Natural killer cell (primary cell): ENCODE measurements around the gene ADGRL1. TPM values are rescaled to one million over a fixed set of nuclear protein-coding genes. Genes with fewer than 3 reads are reported as not detected.
"Not testable (repeated sequence)": the region's sequence is repeated elsewhere in the genome, so short reads cannot be mapped to it uniquely, and the experiment has no call there.

Source experiments
- ATAC-seq, 3 donors: fragments of 150-1000 bp in 2 of 3; fragments of 200-7000 bp in 1 of 3; cut with Tn5 transposase; 1 replicate in 1 of 3; 2 replicates in 2 of 3; pipeline ENCODE4 v1.10.0; 2021; ENCODE audit warnings: mild to moderate bottlenecking in 2 of 3, moderate library complexity in 2 of 3
- DNase-seq, 2 donors: peaks; one replicate each; pipeline versions ENCODE4 v3.0.0 to v3.0.0-alpha.2; 2013 to 2021; ENCODE audit warnings: mixed read lengths in 1 of 2
- H3K27ac ChIP-seq: one replicate; pipeline ENCODE4 v1.5.1; 2013; ENCODE audit warnings: mild to moderate bottlenecking, low read length
- H3K27me3 ChIP-seq: one replicate; pipeline ENCODE4 v1.6.1; 2013; ENCODE audit warnings: low read length; ENCODE audit not compliant: control insufficient read depth, insufficient read depth
- H3K36me3 ChIP-seq: one replicate; pipeline ENCODE4 v1.6.1; 2013; ENCODE audit warnings: low read length; ENCODE audit not compliant: control insufficient read depth, insufficient read depth
- H3K4me1 ChIP-seq: one replicate; pipeline ENCODE4 v1.6.1; 2013; ENCODE audit warnings: low read length; ENCODE audit not compliant: control insufficient read depth, insufficient read depth
- H3K4me3 ChIP-seq: one replicate; pipeline ENCODE4 v1.5.1; 2013; ENCODE audit warnings: low read length
- H3K9me3 ChIP-seq: one replicate; pipeline ENCODE4 v1.6.1; 2013; ENCODE audit warnings: low read length; ENCODE audit not compliant: control insufficient read depth, insufficient read depth
- H3K27ac Mint-ChIP-seq, 2 donors: one replicate each; pipeline ENCODE4 v1.8.0; 2022; ENCODE audit warnings: mild to moderate bottlenecking in 2 of 2, mixed read lengths in 2 of 2, moderate library complexity in 1 of 2
- H3K27me3 Mint-ChIP-seq, 2 donors: one replicate each; pipeline ENCODE4 v1.8.0; 2022; ENCODE audit warnings: low read depth in 2 of 2, mixed read lengths in 2 of 2
- H3K36me3 Mint-ChIP-seq: one replicate; pipeline ENCODE4 v1.8.0; 2022; ENCODE audit warnings: mixed read lengths
- H3K4me1 Mint-ChIP-seq, 2 donors: one replicate each; pipeline ENCODE4 v1.8.0; 2022; ENCODE audit warnings: mixed read lengths in 2 of 2
- H3K4me3 Mint-ChIP-seq: one replicate; pipeline ENCODE4 v1.8.0; 2022; ENCODE audit warnings: mild to moderate bottlenecking, moderate library complexity, mixed read lengths
- H3K9me3 Mint-ChIP-seq, 2 donors: one replicate each; pipeline ENCODE4 v1.8.0; 2022; ENCODE audit warnings: mixed read lengths in 2 of 2
- CTCF ChIP-seq: fragments of 200-600 bp; IDR thresholded peaks from one replicate; pipeline ENCODE4 v1.8.0; 2022; ENCODE audit warnings: antibody characterized with exemption
- WGBS: methylation state at CpG from one replicate; pipeline ENCODE4 v1.1.7; 2013; ENCODE audit warnings: missing lambda C conversion rate; ENCODE audit not compliant: insufficient coverage; 5-methylcytosine and 5-hydroxymethylcytosine counted together
- intact Hi-C: fragments of 100-400 bp; cut with micrococcal nuclease; formaldehyde crosslinking; loops from one replicate; pipeline ENCODE4 v1.14.2; 2022
- total RNA-seq, 4 donors: library from RNA; stranded (reverse); fragments of 120-200 nt in 1 of 4; gene quantifications; one replicate each; pipeline versions ENCODE4 v1.2.3 to v1.2.4, GENCODE V29; 2013 to 2022

The ADGRL1 gene
- total RNA-seq, 3 donors from 2014 or later (not counting 1 experiment from before 2014, with no cell fraction given), result 47.3 to 54.3 (median 52.7) TPM

DNA sequence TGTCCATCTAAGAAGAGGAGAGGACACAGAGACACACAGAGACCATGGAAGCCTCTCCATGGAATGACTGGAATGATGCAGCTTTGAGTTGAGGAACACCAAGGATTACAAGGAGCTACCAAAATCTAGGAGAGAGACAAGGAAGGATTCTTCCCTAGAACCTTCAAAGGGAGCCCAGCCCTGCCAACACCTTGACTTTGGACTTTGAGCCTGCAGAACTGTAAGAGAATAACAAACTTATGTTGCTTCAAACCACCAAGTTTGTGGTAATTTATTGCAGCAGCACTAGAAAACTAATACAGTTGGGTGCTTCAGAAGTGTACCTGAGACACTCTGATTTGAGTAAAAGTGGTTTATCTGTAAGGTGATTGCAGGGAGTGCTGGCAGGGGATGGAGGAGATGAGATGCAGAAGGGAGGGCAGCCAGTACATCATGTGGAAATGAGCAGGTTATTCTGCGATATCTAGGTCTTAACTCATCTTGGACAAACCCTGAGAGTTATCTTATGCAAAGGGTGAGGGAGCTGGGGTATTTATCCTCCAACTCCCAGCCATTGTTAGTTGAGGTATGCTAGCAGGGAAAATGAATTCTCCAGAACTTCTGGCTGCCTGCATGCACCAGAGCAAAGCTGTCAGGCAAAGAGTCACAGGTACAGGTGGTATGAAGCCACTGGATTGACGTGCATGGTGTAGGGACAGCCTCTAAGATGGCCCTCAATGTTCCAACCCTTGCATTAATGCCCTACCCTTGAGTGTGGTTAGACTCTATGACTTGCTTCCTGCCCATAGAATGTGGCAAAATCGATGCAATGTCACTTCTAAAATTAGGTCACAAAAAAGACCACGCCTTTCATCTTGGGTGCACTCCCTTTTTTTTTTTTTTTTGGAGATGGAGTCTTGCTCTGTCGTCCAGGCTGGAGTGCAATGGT, 31.3 kb upstream of the ADGRL1 start:
- Mint-ChIP-seq H3K4me3 (peak overlapping the region; percentile 42), H3K36me3 (no peaks in the 10 kb centered on the region), H3K9me3 (no peaks in the 10 kb centered on the region), H3K4me1 (peaks cover 18 to 30% of the 10 kb centered on the region in 2 donors), H3K27me3 (no peaks in the 10 kb centered on the region), H3K27ac (peak overlapping the region in 1 of 2 donors; percentile 3)
- no peaks in the 10 kb centered on the region for H3K36me3 ChIP-seq
- H3K4me1 ChIP-seq, result peaks cover 37% of the 10 kb centered on the region
- no peak for TF ChIP-seq CTCF
- H3K9me3 ChIP-seq, result peaks cover 8% of the 10 kb centered on the region
- no peak overlapping the region for H3K4me3 ChIP-seq
- intact Hi-C loops, result no loop called here
- DNase-seq (peak in 1 of 2 donors; percentile 35), ATAC-seq (peak; percentile 76 to 88 (median 86))
- 43% methylated on average over 4 of the region's 5 CpGs for WGBS
- H3K27me3 ChIP-seq, result no peaks in the 10 kb centered on the region
- H3K27ac ChIP-seq, result no peak overlapping the region

DNA sequence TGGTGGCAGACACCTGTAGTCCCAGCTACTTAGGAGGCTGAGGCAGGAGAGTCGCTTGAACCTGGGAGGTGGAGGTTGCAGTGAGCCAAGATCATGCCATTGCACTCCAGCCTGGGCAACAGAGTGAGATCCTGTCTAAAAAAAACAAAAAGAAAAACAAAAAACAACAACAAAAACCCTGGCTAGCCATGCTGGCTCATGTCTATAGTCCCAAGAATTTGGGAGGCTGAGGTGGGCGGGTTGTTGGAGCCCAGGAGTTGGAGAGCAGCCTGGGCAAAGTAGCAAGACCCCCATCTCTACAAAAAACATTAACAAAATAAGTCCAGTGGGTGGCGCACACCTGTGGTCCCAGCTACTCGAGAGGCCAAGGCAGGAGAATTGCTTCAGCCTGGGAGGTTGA, 27.0 kb upstream of the ADGRL1 start:
- WGBS, result 100% methylated on average over 2 of the region's 4 CpGs
- peaks cover 40% of the 10 kb centered on the region for H3K4me1 ChIP-seq
- H3K27me3 Mint-ChIP-seq, H3K9me3 Mint-ChIP-seq, H3K27ac Mint-ChIP-seq, ATAC-seq, DNase-seq, H3K9me3 ChIP-seq, H3K27ac ChIP-seq, intact Hi-C loops, H3K36me3 Mint-ChIP-seq, H3K27me3 ChIP-seq, H3K36me3 ChIP-seq, H3K4me3 Mint-ChIP-seq, H3K4me3 ChIP-seq: not testable (repeated sequence)
- H3K4me1 Mint-ChIP-seq, result peaks cover 28 to 30% of the 10 kb centered on the region in 2 donors

- H3K36me3 Mint-ChIP-seq, H3K4me1 ChIP-seq, H3K9me3 Mint-ChIP-seq, H3K27me3 ChIP-seq, intact Hi-C loops, H3K27ac ChIP-seq, H3K4me3 ChIP-seq, H3K36me3 ChIP-seq, H3K27me3 Mint-ChIP-seq, H3K9me3 ChIP-seq: not testable (repeated sequence)
- DNase-seq (peak in 1 of 2 donors; percentile 27), ATAC-seq (peak in 2 of 3 donors; percentile 24 to 41)
- Mint-ChIP-seq H3K4me3 (peak overlapping the region; percentile 74), H3K4me1 (peaks cover 11 to 13% of the 10 kb centered on the region in 2 donors), H3K27ac (peak overlapping the region in 1 of 2 donors; percentile 61)
- 27% methylated on average over 11 of the region's 17 CpGs for WGBS
Measured at GRCh38 chr19:14228446-14229071, 22.6 kb upstream of the ADGRL1 start.

GRCh38 chr19:14226498-14226897, 20.5 kb upstream of the ADGRL1 start:
- H3K27me3 ChIP-seq, H3K9me3 ChIP-seq, H3K36me3 Mint-ChIP-seq, intact Hi-C loops, H3K27me3 Mint-ChIP-seq, ATAC-seq, H3K4me3 Mint-ChIP-seq, H3K36me3 ChIP-seq, H3K27ac Mint-ChIP-seq, H3K4me3 ChIP-seq, H3K27ac ChIP-seq, DNase-seq, H3K9me3 Mint-ChIP-seq: not testable (repeated sequence)
- peaks cover 14 to 16% of the 10 kb centered on the region in 2 donors for H3K4me1 Mint-ChIP-seq
- peaks cover 14% of the 10 kb centered on the region for H3K4me1 ChIP-seq
- 87% methylated on average over 5 of the region's 6 CpGs for WGBS
